GM23248 (cell line): ENCODE measurements around the gene SYK. TPM values are rescaled to one million over a fixed set of nuclear protein-coding genes. Genes with fewer than 3 reads are reported as not detected.

Source experiments
- DNase-seq: peaks from one replicate; pipeline ENCODE4 v3.0.0-alpha.2; 2015
- H2AFZ ChIP-seq: fragments of 200-600 bp; sonication (generic); 2 replicates; pipeline ENCODE4 v1.6.1; 2016; ENCODE audit warnings: antibody characterized with exemption
- H3F3A ChIP-seq: fragments of 200-600 bp; sonication (generic); 2 replicates; pipeline ENCODE4 v1.6.1; 2016; ENCODE audit warnings: mild to moderate bottlenecking, antibody characterized with exemption, mixed run types; ENCODE audit not compliant: insufficient read depth
- H3K27ac ChIP-seq: fragments of 200-600 bp; sonication (generic); 2 replicates; pipeline ENCODE4 v1.5.1; 2016; ENCODE audit warnings: mild to moderate bottlenecking
- H3K27me3 ChIP-seq: fragments of 200-600 bp; sonication (generic); replicated peaks from 2 replicates; pipeline ENCODE4 v1.6.1; 2016; ENCODE audit warnings: mild to moderate bottlenecking; ENCODE audit not compliant: insufficient read depth
- H3K36me3 ChIP-seq: fragments of 200-600 bp; sonication (generic); 2 replicates; pipeline ENCODE4 v1.6.1; 2016; ENCODE audit warnings: low read depth, mild to moderate bottlenecking
- H3K4me1 ChIP-seq: fragments of 200-600 bp; sonication (generic); 2 replicates; pipeline ENCODE4 v1.6.1; 2016; ENCODE audit warnings: mild to moderate bottlenecking; ENCODE audit not compliant: insufficient read depth
- H3K4me2 ChIP-seq: fragments of 200-600 bp; sonication (generic); one replicate; pipeline ENCODE4 v1.6.1; 2016; ENCODE audit warnings: mild to moderate bottlenecking; ENCODE audit not compliant: unreplicated experiment
- H3K4me3 ChIP-seq: fragments of 200-600 bp; sonication (generic); 2 replicates; pipeline ENCODE4 v1.5.1; 2016; ENCODE audit warnings: mild to moderate bottlenecking
- H3K79me2 ChIP-seq: fragments of 200-600 bp; sonication (generic); 2 replicates; pipeline ENCODE4 v1.6.1; 2016; ENCODE audit warnings: mild to moderate bottlenecking; ENCODE audit not compliant: insufficient read depth
- H3K9ac ChIP-seq: fragments of 200-600 bp; sonication (generic); 2 replicates; pipeline ENCODE4 v1.6.1; 2016; ENCODE audit warnings: mild to moderate bottlenecking
- H3K9me2 ChIP-seq: fragments of 200-600 bp; sonication (generic); 2 replicates; pipeline ENCODE4 v1.6.1; 2016; ENCODE audit warnings: mixed run types, mild to moderate bottlenecking, moderate library complexity; ENCODE audit not compliant: insufficient read depth
- H3K9me3 ChIP-seq: fragments of 200-600 bp; sonication (generic); one replicate; pipeline ENCODE4 v1.6.1; 2017; ENCODE audit warnings: low read depth
- H4K20me1 ChIP-seq: fragments of 200-600 bp; sonication (generic); 2 replicates; pipeline ENCODE4 v1.6.0; 2016; ENCODE audit not compliant: insufficient read depth
- EZH2 ChIP-seq: fragments of 200-600 bp; sonication (generic); IDR thresholded peaks from 2 replicates; pipeline ENCODE4 v1.6.1; 2018; ENCODE audit warnings: antibody characterized with exemption, mild to moderate bottlenecking; ENCODE audit not compliant: insufficient read depth, poor library complexity, severe bottlenecking
- EZH2phosphoT487 ChIP-seq: fragments of 200-600 bp; sonication (generic); IDR thresholded peaks from 2 replicates; pipeline ENCODE4 v1.6.1; 2018; ENCODE audit warnings: antibody characterized with exemption, moderate library complexity, mild to moderate bottlenecking, low read depth; ENCODE audit not compliant: insufficient read depth
- WGBS, 2 experiments: methylation state at CpG; one replicate each; pipeline ENCODE4 v1.1.6; 2015 to 2017; ENCODE audit warnings: low lambda C conversion rate in 2 of 2, low coverage in 1 of 2; ENCODE audit errors: missing lambda C conversion rate in 2 of 2; 5-methylcytosine and 5-hydroxymethylcytosine counted together
- in situ Hi-C: fragments of 300-500 bp; cut with MboI; formaldehyde crosslinking; loops from 2 replicates; pipeline ENCODE4 v1.15.0; 2020
- polyA plus RNA-seq: library from polyadenylated mRNA; unstranded; fragments of >200 nt; fragmentation: Nextera tagmentation; extraction: Ambion mirVana; gene quantifications from 2 replicates; pipeline ENCODE4 v1.2.1, GENCODE V29; 2016
- total RNA-seq: library from RNA; depleted of rRNA; stranded (reverse); fragments of >200 nt; shearing (Covaris generic); gene quantifications from 2 replicates; pipeline ENCODE4 v1.2.3, GENCODE V29; 2014

SYK gene
- total and polyA plus RNA-seq, 2 experiments from 2014 or later: not detected

DNA sequence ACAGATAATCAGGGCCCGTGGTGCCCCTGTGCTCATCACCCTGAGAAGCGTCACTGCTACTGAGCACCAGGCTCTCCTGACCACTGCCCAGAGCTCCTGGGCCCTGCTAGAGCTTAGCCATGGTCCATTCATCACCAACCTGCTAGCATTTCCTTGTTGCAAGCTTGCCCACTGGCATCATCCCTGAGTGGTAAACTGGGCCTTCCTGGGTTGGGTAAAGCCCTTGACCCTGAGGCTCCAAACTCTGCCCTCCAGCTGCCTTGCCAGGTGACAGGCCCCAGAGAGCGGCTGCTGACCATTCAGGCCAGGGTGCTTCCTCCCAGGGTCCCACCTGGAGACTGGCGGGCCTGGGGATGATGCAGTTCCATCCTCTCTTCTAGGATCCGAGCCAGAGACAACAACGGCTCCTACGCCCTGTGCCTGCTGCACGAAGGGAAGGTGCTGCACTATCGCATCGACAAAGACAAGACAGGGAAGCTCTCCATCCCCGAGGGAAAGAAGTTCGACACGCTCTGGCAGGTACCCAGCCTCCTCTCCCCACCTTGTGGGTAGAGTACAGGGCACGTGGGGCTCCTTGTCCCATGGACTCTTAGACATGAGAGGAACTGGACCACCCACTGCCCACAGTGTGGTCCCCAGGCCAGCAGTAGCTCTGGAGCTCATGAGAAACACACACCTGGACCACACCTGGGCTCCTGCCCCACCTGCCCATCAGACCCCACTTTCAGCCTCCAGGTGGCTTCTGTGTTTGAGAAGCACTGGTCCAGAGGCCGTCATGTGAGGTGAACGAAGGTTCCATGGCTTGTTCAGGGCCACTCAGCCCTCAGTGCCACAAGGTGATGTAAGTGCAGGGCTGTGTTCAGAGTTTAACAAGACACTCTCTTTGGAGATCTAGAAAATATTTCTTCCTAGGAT, 60.5 kb downstream of the SYK start:
- H3K27me3 ChIP-seq: peaks cover 11% of the 10 kb centered on the region; the same call in 1 of the 2 replicates
- no peak overlapping the region for H3K9ac ChIP-seq
- TF ChIP-seq EZH2phosphoT487 (no peak), EZH2 (no peak)
- no peaks in the 10 kb centered on the region for H3K79me2 ChIP-seq
- no peaks in the 10 kb centered on the region for H3F3A ChIP-seq
- no peaks in the 10 kb centered on the region for H3K9me2 ChIP-seq
- 47 to 49% methylated on average over 16 of the region's 16 CpGs for WGBS, 2 experiments
- no peak overlapping the region for H3K4me2 ChIP-seq
- DNase-seq: no peak
- no peaks in the 10 kb centered on the region for H3K9me3 ChIP-seq
- H3K4me1 ChIP-seq: no peaks in the 10 kb centered on the region
- in situ Hi-C loops: loop anchor here (10.0 kb wide), 2 partner anchors 717 to 1267 kb away; no protein-coding TSS in a partner anchor
- H3K27ac ChIP-seq: no peak overlapping the region
- no peak overlapping the region for H3K4me3 ChIP-seq
- H4K20me1 ChIP-seq: no peaks in the 10 kb centered on the region
- no peak overlapping the region for H2AFZ ChIP-seq
- H3K36me3 ChIP-seq: no peaks in the 10 kb centered on the region

DNA sequence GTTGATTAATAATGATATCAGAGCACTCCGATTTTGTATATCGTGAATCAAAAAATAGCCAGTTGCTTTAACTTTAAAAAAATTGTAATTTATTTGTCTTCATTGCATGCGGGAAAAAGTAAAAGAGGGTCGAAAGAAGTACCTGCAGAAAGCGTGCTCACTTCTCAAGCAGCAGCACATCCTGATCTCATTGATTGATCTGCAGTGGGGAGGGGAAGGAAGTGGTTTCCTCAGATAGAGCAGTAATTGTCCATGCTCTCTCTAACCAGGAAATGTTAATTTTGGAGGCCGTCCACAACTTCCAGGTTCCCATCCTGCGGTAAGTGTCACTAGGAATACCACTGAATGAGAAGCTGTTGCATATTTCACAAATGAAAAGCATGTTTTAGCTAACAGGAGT, 63.2 kb downstream of the SYK start:
- in situ Hi-C loops: loop anchor here (10.0 kb wide), 2 partner anchors 720 to 1270 kb away; no protein-coding TSS in a partner anchor
- Histone ChIP-seq H3K9ac (no peak overlapping the region), H3K27ac (no peak overlapping the region), H3K4me2 (no peak overlapping the region), H3K9me3 (no peaks in the 10 kb centered on the region), H3K4me3 (no peak overlapping the region), H4K20me1 (no peaks in the 10 kb centered on the region), H3K36me3 (no peaks in the 10 kb centered on the region), H3F3A (no peaks in the 10 kb centered on the region), H3K4me1 (no peaks in the 10 kb centered on the region), H3K9me2 (no peaks in the 10 kb centered on the region), H3K27me3 (0 out of 2 replicates have a peak, but pooled peaks cover 11% of the 10 kb centered on the region), H3K79me2 (no peaks in the 10 kb centered on the region), H2AFZ (no peak overlapping the region)
- 70 to 73% methylated on average over 7 of the region's 7 CpGs for WGBS, 2 experiments
- DNase-seq: no peak
- no peak for TF ChIP-seq EZH2
- TF ChIP-seq EZH2phosphoT487: no peak

DNA sequence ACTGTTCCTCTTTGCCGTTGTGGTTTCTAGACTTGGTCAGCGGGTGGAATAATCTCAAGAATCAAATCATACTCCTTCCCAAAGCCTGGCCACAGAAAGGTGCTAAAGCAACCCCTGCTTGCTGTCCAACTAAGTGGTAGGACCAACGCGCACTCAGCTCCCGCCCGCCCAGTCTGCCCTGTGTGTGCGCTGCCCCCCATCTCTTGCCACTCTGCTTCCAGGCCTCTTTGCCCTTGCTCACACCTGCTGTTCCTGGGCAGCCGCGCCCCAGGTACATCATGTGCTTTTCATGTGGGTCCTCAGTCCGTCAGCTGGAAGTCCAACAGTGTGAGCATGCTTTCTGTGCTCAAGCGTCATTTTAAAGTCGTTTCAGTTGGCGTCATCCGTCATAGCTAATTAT, 65.5 kb downstream of the SYK start:
- Histone ChIP-seq H3K36me3 (no peaks in the 10 kb centered on the region), H3K4me2 (no peak overlapping the region), H3K27me3 (0 out of 2 replicates have a peak, but pooled peaks cover 11% of the 10 kb centered on the region), H2AFZ (no peak overlapping the region), H3K9me3 (no peaks in the 10 kb centered on the region), H3K4me3 (no peak overlapping the region), H3K79me2 (no peaks in the 10 kb centered on the region), H3K4me1 (no peaks in the 10 kb centered on the region), H3K27ac (no peak overlapping the region), H4K20me1 (no peaks in the 10 kb centered on the region), H3K9me2 (no peaks in the 10 kb centered on the region), H3K9ac (no peak overlapping the region), H3F3A (0 out of 2 replicates have a peak, but pooled peaks cover 3% of the 10 kb centered on the region)
- TF ChIP-seq EZH2 (no peak), EZH2phosphoT487 (no peak)
- 77 to 82% methylated on average over 14 of the region's 14 CpGs for WGBS, 2 experiments
- in situ Hi-C loops: loop anchor here (10.0 kb wide), 2 partner anchors 722 to 1272 kb away; no protein-coding TSS in a partner anchor
- DNase-seq: no peak

DNA sequence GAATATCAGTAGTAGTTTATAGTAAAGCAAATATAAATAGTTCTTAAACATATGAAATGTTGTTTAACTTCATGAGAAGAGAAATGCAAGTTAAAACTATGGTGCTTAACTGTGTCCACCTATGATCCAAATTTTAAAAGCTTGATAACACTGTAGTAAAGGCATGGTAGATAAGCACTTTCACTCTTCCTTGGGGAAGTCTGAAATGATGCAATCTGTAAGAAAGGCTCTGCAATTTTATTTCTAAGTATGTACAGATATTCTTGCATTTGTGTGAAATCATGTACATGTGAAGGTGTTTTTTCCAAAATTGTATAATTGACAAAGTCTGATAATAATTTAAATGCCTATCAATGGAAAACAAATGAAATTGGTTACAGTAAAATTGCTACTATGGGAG, 66.9 kb downstream of the SYK start:
- Histone ChIP-seq H3K4me3 (no peak overlapping the region), H3K4me1 (peaks cover 10% of the 10 kb centered on the region; the same call in 1 of the 2 replicates), H3K36me3 (no peaks in the 10 kb centered on the region), H3K9ac (no peak overlapping the region), H4K20me1 (no peaks in the 10 kb centered on the region), H3K27me3 (0 out of 2 replicates have a peak, but pooled peaks cover 9% of the 10 kb centered on the region), H3K79me2 (no peaks in the 10 kb centered on the region), H3K27ac (no peak overlapping the region), H3K4me2 (no peak overlapping the region), H3F3A (0 out of 2 replicates have a peak, but pooled peaks cover 3% of the 10 kb centered on the region), H3K9me3 (no peaks in the 10 kb centered on the region), H3K9me2 (no peaks in the 10 kb centered on the region), H2AFZ (no peak overlapping the region)
- in situ Hi-C loops: loop anchor here (10.0 kb wide), 2 partner anchors 724 to 1274 kb away; no protein-coding TSS in a partner anchor
- TF ChIP-seq EZH2: no peak
- no peak for TF ChIP-seq EZH2phosphoT487
- DNase-seq: no peak
